ENCODE measurements around the gene IGSF8. TPM values are rescaled to one million over a fixed set of nuclear protein-coding genes. Genes with fewer than 3 reads are reported as not detected.

The IGSF8 gene
- total and polyA plus RNA-seq, 2 experiments from 2014 or later, result 32.9 to 52.2 TPM

- H3K36me3 ChIP-seq (ENCODE audit: low read depth), result no peaks in the 10 kb centered on the region
- H3F3A ChIP-seq (ENCODE audit: insufficient read depth), result peaks cover 11% of the 10 kb centered on the region
- in situ Hi-C loops (cut with MboI), result no loop called here
- no peak overlapping the region for H3K4me2 ChIP-seq (ENCODE audit: unreplicated experiment)
- DNase-seq, result no peak
- H4K20me1 ChIP-seq (ENCODE audit: insufficient read depth), result no peaks in the 10 kb centered on the region
- H3K27ac ChIP-seq, result no peak overlapping the region
- no peaks in the 10 kb centered on the region for H3K27me3 ChIP-seq (replicated peaks; ENCODE audit: insufficient read depth)
- H3K4me3 ChIP-seq, result no peak overlapping the region
- no peak overlapping the region for H2AFZ ChIP-seq
- H3K9me3 ChIP-seq (ENCODE audit: low read depth), result no peaks in the 10 kb centered on the region
- TF ChIP-seq EZH2 (IDR thresholded peaks at IDR 0.05; ENCODE audit: insufficient read depth, poor library complexity, severe bottlenecking) (no peak), EZH2phosphoT487 (IDR thresholded peaks at IDR 0.05; ENCODE audit: insufficient read depth, low read depth) (no peak)
- H3K9ac ChIP-seq, result no peak overlapping the region
- no peaks in the 10 kb centered on the region for H3K79me2 ChIP-seq (ENCODE audit: insufficient read depth)
- 87 to 91% methylated on average over 3 of the region's 3 CpGs for WGBS, 2 experiments (ENCODE audit: low coverage in 1 of 2, low lambda C conversion rate in 2 of 2, missing lambda C conversion rate in 2 of 2)
- H3K4me1 ChIP-seq (ENCODE audit: insufficient read depth), result peaks cover 35% of the 10 kb centered on the region
- H3K9me2 ChIP-seq (ENCODE audit: insufficient read depth), result no peaks in the 10 kb centered on the region
These were observed 31.1 kb upstream of the IGSF8 start for GRCh38 chr1:160129558-160129957.

GRCh38 chr1:160129046-160129445 lies 30.6 kb upstream of the IGSF8 start:
- no peaks in the 10 kb centered on the region for H3K9me2 ChIP-seq (ENCODE audit: insufficient read depth)
- H4K20me1 ChIP-seq (ENCODE audit: insufficient read depth), result no peaks in the 10 kb centered on the region
- no peak overlapping the region for H3K4me3 ChIP-seq
- no peaks in the 10 kb centered on the region for H3K79me2 ChIP-seq (ENCODE audit: insufficient read depth)
- no peak overlapping the region for H3K4me2 ChIP-seq (ENCODE audit: unreplicated experiment)
- no peaks in the 10 kb centered on the region for H3K9me3 ChIP-seq (ENCODE audit: low read depth)
- no peak overlapping the region for H3K9ac ChIP-seq
- in situ Hi-C loops (cut with MboI), result no loop called here
- DNase-seq, result peak; percentile 62
- no peak overlapping the region for H3K27ac ChIP-seq
- peaks cover 40% of the 10 kb centered on the region for H3K4me1 ChIP-seq (ENCODE audit: insufficient read depth)
- H3K27me3 ChIP-seq (replicated peaks; ENCODE audit: insufficient read depth), result no peaks in the 10 kb centered on the region
- TF ChIP-seq EZH2 (IDR thresholded peaks at IDR 0.05; ENCODE audit: insufficient read depth, poor library complexity, severe bottlenecking), result no peak
- no peaks in the 10 kb centered on the region for H3K36me3 ChIP-seq (ENCODE audit: low read depth)
- H3F3A ChIP-seq (ENCODE audit: insufficient read depth), result peaks cover 11% of the 10 kb centered on the region
- 96 to 98% methylated on average over 4 to 5 of the region's 5 CpGs for WGBS, 2 experiments (ENCODE audit: low coverage in 1 of 2, low lambda C conversion rate in 2 of 2, missing lambda C conversion rate in 2 of 2)
- no peak overlapping the region for H2AFZ ChIP-seq

- H3K4me3 ChIP-seq, result no peak overlapping the region
- no peaks in the 10 kb centered on the region for H3K27me3 ChIP-seq (replicated peaks; ENCODE audit: insufficient read depth)
- H2AFZ ChIP-seq, result no peak overlapping the region
- H3K4me1 ChIP-seq (ENCODE audit: insufficient read depth), result peaks cover 44% of the 10 kb centered on the region
- H3K9ac ChIP-seq, result no peak overlapping the region
- H3K36me3 ChIP-seq (ENCODE audit: low read depth), result no peaks in the 10 kb centered on the region
- no peaks in the 10 kb centered on the region for H4K20me1 ChIP-seq (ENCODE audit: insufficient read depth)
- peaks cover 11% of the 10 kb centered on the region for H3F3A ChIP-seq (ENCODE audit: insufficient read depth)
- WGBS, 2 experiments (ENCODE audit: low coverage in 1 of 2, low lambda C conversion rate in 2 of 2, missing lambda C conversion rate in 2 of 2), result 95% methylated on average over 18 of the region's 18 CpGs
- H3K27ac ChIP-seq, result no peak overlapping the region
- H3K9me2 ChIP-seq (ENCODE audit: insufficient read depth), result no peaks in the 10 kb centered on the region
- TF ChIP-seq EZH2phosphoT487 (IDR thresholded peaks at IDR 0.05; ENCODE audit: insufficient read depth, low read depth), result no peak
- no peak for TF ChIP-seq EZH2 (IDR thresholded peaks at IDR 0.05; ENCODE audit: insufficient read depth, poor library complexity, severe bottlenecking)
- H3K9me3 ChIP-seq (ENCODE audit: low read depth), result no peaks in the 10 kb centered on the region
- no peak overlapping the region for H3K4me2 ChIP-seq (ENCODE audit: unreplicated experiment)
- in situ Hi-C loops (cut with MboI), result no loop called here
- no peak for DNase-seq
- H3K79me2 ChIP-seq (ENCODE audit: insufficient read depth), result no peaks in the 10 kb centered on the region
These were observed 30.2 kb upstream of the IGSF8 start for GRCh38 chr1:160128636-160129035.

- H3K36me3 ChIP-seq (ENCODE audit: low read depth), result no peaks in the 10 kb centered on the region
- H3K9ac ChIP-seq, result no peak overlapping the region
- peak overlapping the region; percentile 30 for H3K4me2 ChIP-seq (ENCODE audit: unreplicated experiment)
- peak; percentile 86 for DNase-seq
- H3K27me3 ChIP-seq (replicated peaks; ENCODE audit: insufficient read depth), result no peaks in the 10 kb centered on the region
- WGBS, 2 experiments (ENCODE audit: low coverage in 1 of 2, low lambda C conversion rate in 2 of 2, missing lambda C conversion rate in 2 of 2), result 33 to 36% methylated on average over 7 of the region's 7 CpGs
- peaks cover 44% of the 10 kb centered on the region for H3K4me1 ChIP-seq (ENCODE audit: insufficient read depth)
- H3K79me2 ChIP-seq (ENCODE audit: insufficient read depth), result no peaks in the 10 kb centered on the region
- H3K9me2 ChIP-seq (ENCODE audit: insufficient read depth), result no peaks in the 10 kb centered on the region
- no peak overlapping the region for H3K4me3 ChIP-seq
- no peak for TF ChIP-seq EZH2phosphoT487 (IDR thresholded peaks at IDR 0.05; ENCODE audit: insufficient read depth, low read depth)
- TF ChIP-seq EZH2 (IDR thresholded peaks at IDR 0.05; ENCODE audit: insufficient read depth, poor library complexity, severe bottlenecking), result no peak
- H3K9me3 ChIP-seq (ENCODE audit: low read depth), result no peaks in the 10 kb centered on the region
- in situ Hi-C loops (cut with MboI), result no loop called here
- no peaks in the 10 kb centered on the region for H4K20me1 ChIP-seq (ENCODE audit: insufficient read depth)
- H3F3A ChIP-seq (ENCODE audit: insufficient read depth), result peaks cover 11% of the 10 kb centered on the region
- no peak overlapping the region for H3K27ac ChIP-seq
- H2AFZ ChIP-seq, result peak overlapping the region; percentile 57
These were observed 29.6 kb upstream of the IGSF8 start for GRCh38 chr1:160127865-160128523.

Data from GM23248 (cell line).